ENCODE data around the gene JMJD1C. TPM values are rescaled to one million over a fixed set of nuclear protein-coding genes. Genes with fewer than 3 reads are reported as not detected.
"Not testable (repeated sequence)": the region's sequence is repeated elsewhere in the genome, so short reads cannot be mapped to it uniquely, and the experiment has no call there.

JMJD1C gene
- total RNA-seq, 3 donors from 2014 or later = 40.2 to 50.1 (median 43.5) TPM

DNA sequence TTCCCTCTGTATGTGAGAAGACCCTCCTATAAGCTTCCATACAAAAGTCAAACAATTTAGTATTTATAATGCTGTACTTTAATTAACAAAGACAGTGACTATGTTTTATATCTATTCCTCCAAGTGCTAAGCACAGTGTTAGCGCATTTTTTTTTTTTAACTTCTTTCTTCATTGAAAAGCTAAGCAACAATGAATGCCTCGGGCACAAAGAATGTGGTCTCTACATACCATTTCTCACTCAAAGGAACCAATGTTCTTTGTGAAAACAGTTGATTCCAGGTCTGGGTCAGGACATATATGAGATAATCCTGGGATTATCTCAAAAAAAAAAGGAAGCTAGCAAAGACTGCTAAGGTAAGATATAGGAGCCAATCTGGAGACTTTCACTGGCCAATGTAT lies 29.2 kb upstream of the JMJD1C start:
- H3K27me3 Mint-ChIP-seq (ENCODE audit: low read depth) = no peaks in the 10 kb centered on the region
- peaks cover 7% of the 10 kb centered on the region for H3K36me3 Mint-ChIP-seq (ENCODE audit: insufficient read depth)
- H3K4me3 Mint-ChIP-seq = no peak overlapping the region

DNA sequence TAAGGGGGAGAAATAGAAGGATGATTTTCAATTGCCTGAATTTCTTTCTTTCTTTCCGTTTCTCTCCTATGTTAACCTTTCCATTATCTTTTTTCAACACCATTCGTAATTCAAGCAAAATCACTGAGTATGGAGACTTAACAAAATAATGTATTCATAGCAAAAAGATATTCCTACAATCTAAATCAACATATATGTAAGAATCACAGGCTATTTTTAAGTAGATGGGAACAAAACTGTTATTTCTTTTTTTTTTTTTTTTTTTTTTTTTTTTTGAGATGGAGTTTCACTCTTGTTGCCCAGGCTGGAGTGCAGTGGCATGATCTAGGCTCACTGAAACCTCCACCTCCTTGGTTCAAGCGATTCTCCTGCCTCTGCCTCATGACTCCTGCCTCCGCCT lies 27.2 kb upstream of the JMJD1C start:
- no peak for DNase-seq

More for the DNA sequence above, 29.2 kb upstream of the JMJD1C start:
- Mint-ChIP-seq H3K4me1 (ENCODE audit: low read depth) (peaks cover 16% of the 10 kb centered on the region), H3K9me3 (no peaks in the 10 kb centered on the region)
- ATAC-seq (no peak), DNase-seq (no peak)

DNA sequence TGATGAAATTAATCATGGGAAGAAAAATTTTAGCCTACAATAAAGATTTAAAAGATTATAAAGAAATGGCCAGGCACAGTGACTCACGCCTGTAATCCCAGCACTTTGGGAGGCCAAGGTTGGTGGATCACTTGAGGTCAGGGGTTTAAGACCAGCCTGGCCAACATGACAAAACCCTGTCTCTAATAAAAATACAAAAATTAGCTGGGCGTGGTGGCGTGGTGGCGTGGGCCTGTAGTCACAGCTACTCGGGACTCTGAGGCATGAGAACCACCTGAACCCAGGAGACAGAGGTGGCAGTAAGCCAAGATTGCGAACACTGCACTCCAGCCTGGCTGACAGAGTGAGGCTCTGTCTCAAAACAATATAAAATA lies 26.5 kb upstream of the JMJD1C start:
- ATAC-seq; H3K9me3 Mint-ChIP-seq; H3K36me3 Mint-ChIP-seq (ENCODE audit: insufficient read depth); H3K27me3 Mint-ChIP-seq (ENCODE audit: low read depth); H3K4me3 Mint-ChIP-seq; DNase-seq: not testable (repeated sequence)
- H3K4me1 Mint-ChIP-seq (ENCODE audit: low read depth) = peaks cover 12% of the 10 kb centered on the region

More for the DNA sequence above, 27.2 kb upstream of the JMJD1C start:
- no peak for ATAC-seq
- Mint-ChIP-seq H3K27me3 (ENCODE audit: low read depth) (no peaks in the 10 kb centered on the region), H3K9me3 (no peaks in the 10 kb centered on the region), H3K4me3 (no peak overlapping the region), H3K4me1 (ENCODE audit: low read depth) (peaks cover 15% of the 10 kb centered on the region), H3K36me3 (ENCODE audit: insufficient read depth) (peaks cover 7% of the 10 kb centered on the region)

DNA sequence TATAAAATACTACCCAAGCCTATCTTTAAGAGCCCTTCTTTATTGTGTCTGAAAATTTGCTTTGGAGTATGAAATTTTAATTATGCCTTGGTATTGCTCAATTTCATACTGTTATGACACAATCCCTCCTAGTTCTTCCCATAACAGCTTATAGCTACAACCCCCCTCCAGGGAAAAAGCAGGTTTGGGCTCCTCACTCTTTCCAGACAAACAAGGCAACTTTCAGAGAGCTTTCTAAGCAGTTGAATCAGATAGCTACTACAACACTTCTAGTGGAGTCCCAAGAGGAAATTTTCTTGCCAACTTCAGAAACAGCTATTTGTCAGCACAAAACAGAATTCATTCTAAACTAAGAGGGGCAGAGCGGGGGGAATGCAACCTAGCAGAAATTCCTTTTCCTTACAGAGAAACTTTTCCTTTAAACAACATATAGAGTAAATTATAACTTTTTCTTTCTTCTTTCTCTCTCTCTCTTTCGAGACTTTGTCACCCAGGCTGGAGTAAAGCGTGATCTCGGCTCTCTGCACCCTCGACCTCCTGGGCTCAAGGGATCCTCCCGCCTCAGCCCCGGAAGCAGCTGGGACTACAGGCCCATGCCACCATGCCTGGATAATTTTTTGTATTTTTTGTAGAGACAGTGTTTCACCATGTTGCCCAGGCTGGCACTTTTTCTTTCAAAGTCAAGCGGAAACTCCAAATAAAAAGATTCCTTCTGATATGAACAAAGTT lies 26.0 kb upstream of the JMJD1C start:
- no peaks in the 10 kb centered on the region for H3K9me3 Mint-ChIP-seq
- ATAC-seq = no peak
- no peak overlapping the region for H3K4me3 Mint-ChIP-seq
- H3K36me3 Mint-ChIP-seq (ENCODE audit: insufficient read depth) = peaks cover 4% of the 10 kb centered on the region
- no peak for DNase-seq
- peaks cover 12% of the 10 kb centered on the region for H3K4me1 Mint-ChIP-seq (ENCODE audit: low read depth)
- H3K27me3 Mint-ChIP-seq (ENCODE audit: low read depth) = no peaks in the 10 kb centered on the region

DNA sequence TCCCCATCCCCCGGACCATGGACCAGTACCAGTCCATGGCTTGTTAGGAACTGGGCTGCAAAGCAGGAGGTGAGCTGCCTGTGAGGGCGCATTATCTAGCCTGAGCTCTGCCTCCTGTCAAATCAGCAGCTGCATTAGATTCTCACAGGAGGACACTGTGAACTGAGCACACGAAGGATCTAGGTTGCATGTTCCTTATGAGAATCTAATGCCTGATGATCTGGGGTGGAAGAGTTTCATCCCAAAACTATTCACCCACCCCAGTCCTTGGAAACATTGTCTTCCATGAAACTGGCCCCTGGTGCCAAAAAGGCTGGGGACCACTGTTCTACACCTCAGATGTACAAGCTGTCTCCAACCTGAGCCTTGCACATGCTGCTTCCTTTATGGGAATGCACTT lies 24.1 kb upstream of the JMJD1C start:
- H3K4me3 Mint-ChIP-seq = no peak overlapping the region
- H3K36me3 Mint-ChIP-seq (ENCODE audit: insufficient read depth) = no peaks in the 10 kb centered on the region
- H3K4me1 Mint-ChIP-seq (ENCODE audit: low read depth) = peaks cover 12% of the 10 kb centered on the region
- H3K27me3 Mint-ChIP-seq (ENCODE audit: low read depth) = no peaks in the 10 kb centered on the region
- ATAC-seq = no peak
- no peak for DNase-seq
- H3K9me3 Mint-ChIP-seq = no peaks in the 10 kb centered on the region

DNA sequence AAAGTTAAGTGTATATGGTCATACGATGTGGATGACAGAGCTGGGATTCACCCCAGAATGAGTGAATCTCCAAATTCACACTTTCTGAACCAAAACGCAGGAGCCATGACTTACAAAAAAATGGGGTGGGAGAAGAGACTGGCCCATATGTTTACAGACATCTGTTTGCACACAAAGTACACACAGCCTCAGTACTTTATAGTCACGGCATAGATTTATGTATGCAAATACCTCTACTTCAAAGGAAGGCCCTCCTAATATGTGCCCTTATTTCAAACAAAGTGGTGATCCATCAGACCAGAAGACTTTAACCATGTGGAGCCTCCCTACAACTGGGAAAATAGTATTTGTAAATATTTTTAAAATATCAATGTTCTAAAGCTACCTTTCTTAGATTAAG lies 22.2 kb upstream of the JMJD1C start:
- ATAC-seq = no peak
- H3K9me3 Mint-ChIP-seq = no peaks in the 10 kb centered on the region
- H3K4me1 Mint-ChIP-seq (ENCODE audit: low read depth) = peaks cover 15% of the 10 kb centered on the region
- no peaks in the 10 kb centered on the region for H3K27me3 Mint-ChIP-seq (ENCODE audit: low read depth)
- H3K4me3 Mint-ChIP-seq = no peak overlapping the region
- no peak for DNase-seq
- H3K36me3 Mint-ChIP-seq (ENCODE audit: insufficient read depth) = no peaks in the 10 kb centered on the region

DNA sequence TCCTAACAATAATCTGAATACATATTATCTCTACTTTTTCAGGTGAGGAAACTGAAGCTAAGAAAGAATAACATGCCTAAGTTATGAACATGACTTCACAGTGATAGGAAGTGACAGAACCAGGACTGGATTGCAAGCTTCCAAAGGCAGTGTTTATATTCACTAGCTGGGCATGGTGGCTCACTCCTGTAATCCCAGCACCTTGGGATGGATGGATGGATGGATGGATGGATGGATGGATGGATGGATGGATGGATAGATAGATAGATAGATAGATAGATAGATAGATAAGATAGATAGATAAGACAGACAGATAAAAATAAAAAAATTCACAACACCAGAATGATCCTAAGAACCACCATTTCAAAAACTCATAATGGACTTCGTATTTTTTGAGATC lies 18.2 kb upstream of the JMJD1C start:
- H3K27me3 Mint-ChIP-seq (ENCODE audit: low read depth) = no peaks in the 10 kb centered on the region
- DNase-seq (no peak), ATAC-seq (no peak)
- H3K9me3 Mint-ChIP-seq = no peaks in the 10 kb centered on the region
- no peaks in the 10 kb centered on the region for H3K36me3 Mint-ChIP-seq (ENCODE audit: insufficient read depth)
- H3K4me1 Mint-ChIP-seq (ENCODE audit: low read depth) = peaks cover 18% of the 10 kb centered on the region
- no peak overlapping the region for H3K4me3 Mint-ChIP-seq

DNA sequence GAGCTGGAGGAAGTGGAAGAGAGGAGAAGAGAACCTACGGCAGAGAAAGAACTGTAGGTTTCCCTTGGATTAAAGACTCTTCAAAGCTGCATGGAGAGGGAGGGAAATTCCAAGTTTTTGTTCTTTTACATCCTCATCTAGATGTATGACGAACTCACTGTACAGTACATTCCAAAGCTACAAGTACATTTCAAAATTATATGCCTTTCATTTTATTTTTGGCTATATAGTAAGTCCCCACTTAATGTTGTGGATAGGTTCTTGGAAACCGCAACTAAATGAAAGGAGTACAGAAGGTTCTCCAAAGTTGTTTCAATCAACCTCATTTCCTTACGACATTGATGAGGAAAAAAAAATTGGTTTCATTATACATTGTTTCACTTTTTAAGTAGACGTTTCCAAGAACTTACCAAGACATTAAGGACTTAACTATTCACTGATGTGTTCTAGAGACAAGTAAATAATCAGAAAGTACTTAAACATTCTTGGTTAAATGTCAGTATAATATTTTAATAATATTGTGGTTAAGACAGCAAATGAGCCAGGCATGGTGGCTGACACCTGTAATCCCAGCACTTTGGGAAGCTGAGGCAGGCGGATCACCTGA lies 16.1 kb upstream of the JMJD1C start:
- H3K36me3 Mint-ChIP-seq (ENCODE audit: insufficient read depth) = no peaks in the 10 kb centered on the region
- H3K27me3 Mint-ChIP-seq (ENCODE audit: low read depth) = no peaks in the 10 kb centered on the region
- no peak overlapping the region for H3K4me3 Mint-ChIP-seq
- peaks cover 20% of the 10 kb centered on the region for H3K4me1 Mint-ChIP-seq (ENCODE audit: low read depth)
- DNase-seq = no peak
- ATAC-seq = no peak
- no peaks in the 10 kb centered on the region for H3K9me3 Mint-ChIP-seq

DNA sequence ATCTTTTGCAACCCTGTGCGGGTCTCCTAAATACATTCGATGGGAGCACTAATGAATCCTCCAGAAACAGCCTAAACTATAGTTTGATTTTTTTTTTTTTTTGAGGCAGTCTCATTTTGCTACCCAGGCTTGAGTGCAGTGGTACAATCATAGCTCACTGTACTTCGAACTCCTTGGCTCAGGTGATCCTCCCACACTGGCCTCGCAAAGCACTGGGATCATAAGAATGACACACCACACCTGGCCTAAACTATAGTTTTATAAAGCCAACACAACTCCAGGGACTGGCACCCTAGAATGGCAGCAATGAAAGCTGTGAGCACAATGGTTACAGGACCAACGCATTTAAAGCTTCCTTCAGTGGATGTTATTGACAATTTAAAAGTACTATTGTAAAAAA lies 14.5 kb upstream of the JMJD1C start:
- no peaks in the 10 kb centered on the region for H3K36me3 Mint-ChIP-seq (ENCODE audit: insufficient read depth)
- no peaks in the 10 kb centered on the region for H3K9me3 Mint-ChIP-seq
- H3K4me1 Mint-ChIP-seq (ENCODE audit: low read depth) = peaks cover 23% of the 10 kb centered on the region
- no peaks in the 10 kb centered on the region for H3K27me3 Mint-ChIP-seq (ENCODE audit: low read depth)
- no peak for DNase-seq
- no peak overlapping the region for H3K4me3 Mint-ChIP-seq
- ATAC-seq = no peak

DNA sequence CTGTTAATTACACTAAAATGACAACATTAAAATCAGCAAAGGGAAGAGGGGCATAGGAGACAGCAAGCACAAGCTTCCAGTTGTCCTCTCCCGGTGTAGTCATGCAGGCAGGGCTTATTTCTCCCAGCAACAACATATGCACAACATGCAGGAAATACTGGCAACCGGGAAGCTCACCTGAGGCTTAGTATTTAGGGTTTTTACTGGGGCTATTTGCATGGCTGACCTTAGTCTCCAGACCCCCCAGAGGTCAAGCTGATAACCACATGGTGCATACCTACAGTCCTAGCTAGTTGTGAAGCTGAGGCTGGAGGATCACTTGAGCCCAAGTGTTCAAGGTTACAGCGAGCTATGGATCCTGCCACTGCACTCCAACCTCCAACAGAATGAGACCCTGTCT lies 12.8 kb upstream of the JMJD1C start:
- no peak overlapping the region for H3K4me3 Mint-ChIP-seq
- no peaks in the 10 kb centered on the region for H3K9me3 Mint-ChIP-seq
- DNase-seq (no peak), ATAC-seq (no peak)
- H3K36me3 Mint-ChIP-seq (ENCODE audit: insufficient read depth) = peaks cover 2% of the 10 kb centered on the region
- H3K27me3 Mint-ChIP-seq (ENCODE audit: low read depth) = no peaks in the 10 kb centered on the region
- H3K4me1 Mint-ChIP-seq (ENCODE audit: low read depth) = peaks cover 24% of the 10 kb centered on the region

DNA sequence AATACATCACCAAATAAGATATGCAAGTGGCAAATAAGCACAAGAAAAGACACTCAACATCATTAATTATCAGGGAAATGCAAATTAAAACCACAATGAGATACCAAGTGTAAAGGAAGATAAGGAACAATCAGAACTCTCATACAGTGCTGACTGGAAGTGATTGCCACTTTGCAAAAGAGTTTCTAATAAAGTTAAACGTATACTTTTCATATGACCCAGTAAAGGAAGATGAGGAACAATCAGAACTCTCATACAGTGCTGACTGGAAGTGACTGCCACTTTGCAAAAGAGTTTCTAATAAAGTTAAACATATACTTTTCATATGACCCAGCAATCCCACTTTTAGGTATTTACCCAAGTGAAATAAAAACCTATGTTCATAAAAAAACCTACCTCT lies 12.2 kb upstream of the JMJD1C start:
- no peaks in the 10 kb centered on the region for H3K27me3 Mint-ChIP-seq (ENCODE audit: low read depth)
- no peak overlapping the region for H3K4me3 Mint-ChIP-seq
- no peaks in the 10 kb centered on the region for H3K9me3 Mint-ChIP-seq
- peaks cover 2% of the 10 kb centered on the region for H3K36me3 Mint-ChIP-seq (ENCODE audit: insufficient read depth)
- DNase-seq (no peak), ATAC-seq (no peak)
- H3K4me1 Mint-ChIP-seq (ENCODE audit: low read depth) = peaks cover 23% of the 10 kb centered on the region

DNA sequence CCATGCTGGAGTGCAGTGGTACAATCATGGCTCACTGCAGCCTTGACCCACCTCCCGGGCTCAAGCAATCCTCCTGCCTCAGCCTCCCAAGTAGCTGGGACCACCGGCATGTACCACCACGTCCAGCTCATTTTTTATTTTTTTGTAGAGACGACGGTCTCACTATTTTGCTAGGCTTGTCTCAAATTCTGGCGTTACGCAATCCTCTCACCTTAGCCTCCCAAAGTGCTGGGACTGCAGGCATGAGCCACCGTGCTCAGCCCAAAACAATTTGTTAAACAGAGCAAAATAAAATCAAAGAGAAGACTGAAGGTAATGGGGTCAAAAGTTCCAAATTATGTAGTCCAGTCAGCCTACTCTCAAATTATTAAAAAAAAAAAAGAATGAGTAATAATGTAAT lies 8.7 kb upstream of the JMJD1C start:
- H3K36me3 Mint-ChIP-seq (ENCODE audit: insufficient read depth) = peaks cover 2% of the 10 kb centered on the region
- no peaks in the 10 kb centered on the region for H3K27me3 Mint-ChIP-seq (ENCODE audit: low read depth)
- H3K9me3 Mint-ChIP-seq = no peaks in the 10 kb centered on the region
- H3K4me3 Mint-ChIP-seq = no peak overlapping the region
- ATAC-seq = no peak
- peaks cover 19% of the 10 kb centered on the region for H3K4me1 Mint-ChIP-seq (ENCODE audit: low read depth)
- no peak for DNase-seq

DNA sequence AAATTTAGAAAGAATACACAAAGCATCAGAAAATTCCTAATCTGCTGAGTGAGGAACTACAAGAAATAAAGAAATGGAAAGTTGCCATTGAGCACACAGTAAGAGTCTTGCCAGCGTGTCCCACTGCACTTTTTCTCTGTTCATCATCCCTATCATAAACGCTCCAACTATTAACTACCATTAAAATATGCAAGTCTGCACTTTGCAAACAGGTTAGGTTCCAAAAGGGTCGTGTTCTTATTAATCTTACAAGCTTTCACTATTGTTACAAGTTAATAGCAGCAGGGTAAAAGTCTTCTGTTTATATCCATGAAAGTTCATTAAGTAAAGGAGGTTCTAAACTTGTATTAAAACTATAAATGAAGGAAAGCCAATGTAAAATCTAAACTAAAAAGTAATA lies 5.2 kb upstream of the JMJD1C start:
- H3K27me3 Mint-ChIP-seq (ENCODE audit: low read depth) = no peaks in the 10 kb centered on the region
- ATAC-seq (no peak), DNase-seq (no peak)
- peaks cover 18% of the 10 kb centered on the region for H3K4me1 Mint-ChIP-seq (ENCODE audit: low read depth)
- no peaks in the 10 kb centered on the region for H3K9me3 Mint-ChIP-seq
- H3K36me3 Mint-ChIP-seq (ENCODE audit: insufficient read depth) = peaks cover 2% of the 10 kb centered on the region
- no peak overlapping the region for H3K4me3 Mint-ChIP-seq

DNA sequence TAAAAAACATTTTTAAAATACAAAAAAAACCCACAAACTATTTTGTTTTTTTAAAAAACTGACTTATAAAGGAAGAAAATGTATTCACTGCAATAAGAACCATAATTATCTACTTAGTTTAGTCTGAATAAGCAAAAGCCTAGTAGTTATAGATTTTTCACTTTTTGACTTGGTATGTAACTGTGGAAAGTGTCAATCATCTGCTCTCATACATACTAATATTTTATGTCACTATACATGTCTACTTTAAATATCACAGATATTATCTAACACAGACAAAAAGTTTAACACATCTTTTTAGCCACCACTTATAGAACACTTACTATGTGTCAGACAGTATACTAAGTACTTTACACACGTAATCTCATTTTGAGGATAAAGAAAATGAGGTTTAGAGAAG lies 3.2 kb upstream of the JMJD1C start:
- H3K9me3 Mint-ChIP-seq = no peaks in the 10 kb centered on the region
- no peaks in the 10 kb centered on the region for H3K27me3 Mint-ChIP-seq (ENCODE audit: low read depth)
- ATAC-seq = no peak
- DNase-seq = no peak
- H3K4me1 Mint-ChIP-seq (ENCODE audit: low read depth) = peaks cover 21% of the 10 kb centered on the region
- peaks cover under 1% of the 10 kb centered on the region for H3K36me3 Mint-ChIP-seq (ENCODE audit: insufficient read depth)
- no peak overlapping the region for H3K4me3 Mint-ChIP-seq

DNA sequence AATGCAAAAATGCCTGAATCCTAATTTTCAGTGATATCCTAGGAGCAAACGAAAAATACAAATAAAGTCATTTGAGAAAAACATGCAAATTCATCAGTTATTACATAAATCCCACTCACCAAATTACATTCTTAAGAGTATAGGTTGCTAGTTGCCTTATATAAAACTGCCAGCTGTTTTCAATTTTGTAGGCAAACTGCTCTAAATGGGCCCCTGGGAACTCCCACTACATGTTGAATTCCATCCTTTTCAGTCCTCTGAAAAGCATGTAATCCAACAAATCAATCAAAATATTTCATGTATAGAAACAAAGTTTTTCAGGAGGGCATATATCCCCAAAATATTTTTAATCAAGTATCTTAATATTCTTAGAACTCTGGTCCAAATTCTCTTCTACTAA lies 2.1 kb upstream of the JMJD1C start:
- ATAC-seq (no peak), DNase-seq (no peak)
- peaks cover 24% of the 10 kb centered on the region for H3K4me1 Mint-ChIP-seq (ENCODE audit: low read depth)
- no peak overlapping the region for H3K4me3 Mint-ChIP-seq
- no peaks in the 10 kb centered on the region for H3K36me3 Mint-ChIP-seq (ENCODE audit: insufficient read depth)
- no peaks in the 10 kb centered on the region for H3K9me3 Mint-ChIP-seq
- H3K27me3 Mint-ChIP-seq (ENCODE audit: low read depth) = no peaks in the 10 kb centered on the region

Measured in activated T-cell treated with anti-CD3 and anti-CD28 coated beads, Interleukin-2, amount 50 U/mL, for 4 hours (primary cell).